NCI-H748 (cell line): ENCODE data around the gene DACH1.
"Not testable (repeated sequence)": the region's sequence is repeated elsewhere in the genome, so short reads cannot be mapped to it uniquely, and the experiment has no call there.

Experiments
- DNase-seq: peaks from one replicate; lab custom pipeline; 2025; ENCODE audit not compliant: unreplicated experiment; lab: John Stamatoyannopoulos, UW

Gene DACH1

DNA sequence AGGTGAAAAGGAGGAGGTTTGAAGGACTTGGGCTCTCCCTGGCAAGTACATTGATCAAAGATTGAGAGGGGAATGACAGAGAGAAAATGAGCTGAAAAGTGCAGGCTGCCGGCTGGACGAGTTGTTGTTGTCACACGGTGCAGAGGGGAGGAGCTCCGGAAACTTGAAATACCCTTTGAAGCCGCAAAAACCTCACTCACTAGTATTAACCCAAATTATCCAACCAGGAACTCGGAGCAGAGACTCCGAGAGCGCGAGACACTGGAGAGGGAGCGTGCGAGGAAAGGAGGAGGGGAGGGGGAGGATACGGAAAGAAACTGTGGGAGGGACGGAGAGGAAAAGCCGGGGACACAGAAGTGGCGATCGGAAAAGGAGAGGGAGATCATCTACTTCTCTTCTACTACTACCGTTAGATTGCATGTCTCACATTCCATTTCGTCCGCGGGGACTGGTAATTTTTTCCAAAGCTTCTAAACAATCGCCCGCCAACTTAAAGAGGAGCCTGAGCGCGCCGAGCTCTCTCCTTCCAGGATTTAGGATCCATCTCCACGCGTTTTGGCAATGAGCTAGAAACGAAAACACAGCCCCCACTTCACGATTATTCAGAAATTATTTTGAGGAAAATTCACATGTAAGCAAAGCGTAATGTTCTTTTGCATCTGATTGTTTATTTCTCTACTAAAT, at the start of gene DACH1:
Gene DACH1, minus strand, starts transcription at position 74 of the 684 bp plus-strand sequence.
- DNase-seq = peak; percentile 97

DNA sequence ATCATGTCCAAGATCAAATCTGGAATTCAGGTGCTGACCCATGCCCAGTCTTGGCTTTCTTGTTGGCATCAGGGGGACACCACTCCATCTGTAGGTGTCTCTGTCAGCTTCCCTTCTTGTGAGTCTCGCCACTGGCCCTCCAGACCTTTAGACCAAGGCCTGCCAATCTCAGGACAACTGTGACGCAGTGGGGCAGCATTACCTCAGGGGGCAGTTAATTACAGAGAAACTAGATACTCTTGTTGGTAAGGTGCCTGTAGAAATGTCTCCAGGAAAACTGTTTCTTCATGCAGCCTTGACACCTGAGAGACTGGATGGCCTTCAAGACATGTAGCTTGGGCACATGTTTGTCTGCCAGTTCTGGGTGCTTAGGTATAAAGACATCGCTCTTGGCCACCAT, 46.7 kb upstream of the DACH1 start:
- DNase-seq = no peak

DNA sequence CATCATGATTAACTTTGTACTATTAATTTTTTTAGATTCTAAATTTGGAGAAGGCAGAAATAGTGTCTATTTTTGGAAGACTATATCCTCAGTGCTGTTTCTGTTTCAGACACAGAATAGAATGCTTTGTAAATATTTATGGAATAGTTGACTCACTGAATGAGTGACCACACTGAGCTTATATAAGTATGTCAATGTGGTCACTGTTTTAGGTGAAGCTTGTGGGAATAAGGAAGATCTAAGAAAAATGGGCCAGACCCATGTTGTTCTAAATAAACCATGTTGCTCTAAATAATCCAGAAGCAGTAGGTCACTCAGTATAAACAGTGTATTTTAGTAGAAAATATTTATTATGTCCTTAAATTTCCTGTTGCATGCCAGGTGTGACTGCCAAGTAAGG, 45.5 kb upstream of the DACH1 start:
- DNase-seq = no peak

DNA sequence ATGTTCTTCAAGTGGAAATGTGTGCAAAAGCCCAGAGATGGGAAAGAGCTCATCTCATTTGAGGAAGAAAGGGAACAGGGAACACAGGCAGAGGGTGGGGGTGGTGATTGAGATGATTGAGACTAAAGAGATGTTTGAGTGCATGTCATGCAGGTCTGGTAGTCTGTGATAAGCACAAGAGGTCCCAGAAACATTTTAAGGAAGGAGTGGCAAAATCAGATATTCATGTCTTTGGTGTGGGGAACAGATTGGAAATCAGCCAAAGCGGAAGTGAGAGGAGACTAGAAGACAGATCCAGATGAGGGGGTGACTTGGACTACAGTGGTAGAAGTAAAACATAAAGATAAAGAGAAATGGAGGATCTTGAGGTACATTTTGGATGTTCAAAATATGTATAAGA, 39.4 kb upstream of the DACH1 start:
- no peak for DNase-seq

DNA sequence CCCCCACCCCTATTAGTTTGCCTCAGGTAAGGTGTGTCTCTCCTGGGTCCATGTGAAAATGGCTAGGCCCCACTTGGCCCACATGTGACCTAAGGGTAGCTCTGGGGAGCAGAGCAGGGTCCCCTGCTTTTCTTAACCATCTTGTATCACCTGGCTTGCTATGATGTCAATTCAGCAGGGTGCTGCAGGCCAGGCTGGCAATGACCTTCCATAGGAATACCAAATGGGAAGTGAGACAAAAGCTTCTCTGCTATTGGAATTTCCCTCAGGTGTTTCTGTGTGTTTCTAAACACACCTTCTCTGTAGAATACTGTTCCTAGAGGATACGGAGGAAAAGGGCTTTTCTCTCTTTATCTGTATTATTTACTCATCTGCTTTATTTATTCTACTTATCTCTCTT, 35.7 kb upstream of the DACH1 start:
- DNase-seq = no peak

DNA sequence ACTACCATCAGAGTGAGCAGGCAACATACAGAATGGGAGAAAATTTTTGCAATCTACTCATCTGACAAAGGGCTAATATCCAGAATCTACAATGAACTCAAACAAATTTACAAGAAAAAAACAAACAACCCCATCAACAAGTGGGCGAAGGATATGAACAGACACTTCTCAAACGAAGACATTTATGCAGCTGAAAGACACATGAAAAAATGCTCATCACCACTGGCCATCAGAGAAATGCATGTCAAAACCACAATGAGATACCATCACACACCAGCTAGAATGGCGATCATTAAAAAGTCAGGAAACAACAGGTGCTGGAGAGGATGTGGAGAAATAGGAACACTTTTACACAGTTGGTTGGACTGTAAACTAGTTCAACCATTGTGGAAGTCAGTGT, 26.5 kb upstream of the DACH1 start:
- not testable (repeated sequence) for DNase-seq

DNA sequence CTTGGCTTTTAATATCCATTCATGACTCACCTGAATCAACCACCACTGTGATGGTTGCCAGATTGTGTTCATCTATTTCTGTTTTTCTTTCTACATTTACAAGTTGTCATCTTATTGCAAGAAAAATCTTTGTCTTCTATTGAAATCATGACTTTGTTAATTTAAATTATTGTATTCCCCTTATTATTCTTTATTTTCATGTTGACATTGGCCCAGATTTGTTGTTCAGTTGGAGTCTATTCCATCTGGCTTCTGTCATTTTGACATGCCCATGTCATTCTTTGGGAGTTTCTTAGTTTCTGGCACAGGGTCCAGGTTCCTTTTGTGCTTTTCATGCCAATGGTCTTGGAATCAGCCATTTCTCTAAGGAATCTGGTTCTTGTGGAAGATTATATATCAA, 19.9 kb upstream of the DACH1 start:
- DNase-seq = no peak

DNA sequence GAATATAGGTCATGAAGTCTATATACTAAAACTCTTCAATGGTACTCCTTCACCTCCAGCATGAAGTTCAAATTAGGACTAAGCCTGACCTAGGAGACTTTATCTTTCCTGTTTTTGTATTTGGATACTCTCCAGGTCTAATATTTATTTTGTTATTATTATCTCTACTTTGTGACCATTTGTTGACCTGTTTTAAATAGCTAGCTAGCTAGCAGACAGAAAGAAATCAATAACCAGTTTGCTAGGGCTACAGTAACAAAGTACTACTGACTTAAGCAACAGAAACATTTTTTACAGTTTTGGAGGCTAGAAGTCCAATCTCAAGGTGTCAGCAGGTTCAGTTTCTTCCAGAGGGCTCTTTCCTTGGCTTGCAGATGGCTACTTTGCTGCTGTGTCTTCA, 15.1 kb upstream of the DACH1 start:
- DNase-seq = no peak

DNA sequence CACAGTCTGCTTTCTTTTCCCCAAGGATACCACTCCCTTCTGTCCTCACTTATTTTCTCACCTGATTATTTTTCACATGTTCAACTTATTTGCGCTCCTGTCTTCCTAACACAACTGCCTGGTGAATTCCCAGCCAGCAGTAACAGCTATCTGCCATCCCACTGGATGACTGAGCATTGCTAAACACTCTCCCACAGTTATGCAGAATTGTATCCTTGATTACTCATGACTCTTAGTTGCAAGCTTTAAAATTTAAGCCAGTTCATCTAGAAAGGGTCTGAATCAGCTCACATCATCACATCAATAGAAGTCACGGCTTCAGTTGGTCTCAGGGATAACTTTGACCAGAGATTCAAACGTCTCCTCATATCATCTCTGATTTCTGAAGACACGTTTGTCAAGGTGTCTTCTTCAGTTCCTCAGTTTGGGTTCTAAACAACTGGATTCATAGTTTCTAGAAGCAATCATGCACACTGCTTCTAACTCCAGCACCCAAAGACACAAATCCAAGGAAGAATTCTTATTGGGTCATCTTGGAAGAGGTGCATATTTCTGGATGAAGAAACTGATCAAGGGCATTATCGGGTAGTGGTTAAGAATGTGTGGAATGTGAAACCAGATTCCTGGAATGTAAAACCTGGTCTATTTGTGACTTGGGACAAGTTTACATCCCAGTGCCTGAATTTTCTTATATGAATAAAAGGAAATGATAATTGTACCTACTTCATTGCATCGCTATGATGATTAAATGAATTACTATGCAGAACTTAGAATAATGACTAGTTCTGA, 13.9 kb upstream of the DACH1 start:
- DNase-seq = no peak

DNA sequence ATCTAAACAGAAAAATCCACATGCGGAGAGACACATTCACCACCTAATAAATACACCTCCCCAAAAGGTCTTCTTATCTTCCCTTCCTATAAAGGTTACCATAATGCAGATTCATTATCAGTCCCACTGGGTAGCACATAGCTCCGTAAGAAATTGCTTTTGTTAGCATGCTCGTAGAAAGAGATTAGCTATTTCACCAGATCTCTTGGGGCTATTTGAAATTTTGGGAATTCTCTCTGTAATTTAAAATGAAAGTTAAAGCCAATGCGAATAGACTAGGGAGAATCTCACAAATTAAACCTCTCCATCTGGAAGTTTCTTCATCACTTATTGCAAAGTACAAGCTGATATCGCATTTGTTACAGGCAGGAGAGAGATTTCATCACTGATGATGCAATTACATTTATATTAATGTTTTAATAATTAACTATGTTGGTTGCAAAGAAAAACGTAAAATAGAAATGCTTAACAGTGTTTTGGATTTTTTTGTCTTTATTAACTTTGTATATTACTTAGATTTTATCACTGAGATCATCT, 12.9 kb upstream of the DACH1 start:
- no peak for DNase-seq

DNA sequence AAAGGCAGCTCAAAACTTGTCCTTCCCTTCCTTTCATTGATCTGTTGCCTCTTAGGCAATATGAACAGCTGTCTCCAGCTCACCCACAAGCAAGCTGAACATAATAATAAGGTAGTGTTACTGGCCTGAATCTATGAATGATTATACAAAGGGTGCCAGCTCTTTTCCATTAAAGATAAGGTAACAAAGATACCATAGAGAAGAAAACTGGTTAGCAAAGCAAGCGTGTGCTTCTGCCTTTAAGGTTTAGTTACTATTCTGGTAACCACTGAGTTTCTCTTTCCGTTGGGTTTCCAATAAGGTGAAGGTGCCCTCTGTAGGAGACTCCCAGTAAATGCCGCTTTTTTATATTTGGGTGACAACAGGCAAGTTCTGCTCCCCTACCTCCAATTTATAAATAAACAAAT, 12.1 kb upstream of the DACH1 start:
- peak; percentile 94 for DNase-seq

DNA sequence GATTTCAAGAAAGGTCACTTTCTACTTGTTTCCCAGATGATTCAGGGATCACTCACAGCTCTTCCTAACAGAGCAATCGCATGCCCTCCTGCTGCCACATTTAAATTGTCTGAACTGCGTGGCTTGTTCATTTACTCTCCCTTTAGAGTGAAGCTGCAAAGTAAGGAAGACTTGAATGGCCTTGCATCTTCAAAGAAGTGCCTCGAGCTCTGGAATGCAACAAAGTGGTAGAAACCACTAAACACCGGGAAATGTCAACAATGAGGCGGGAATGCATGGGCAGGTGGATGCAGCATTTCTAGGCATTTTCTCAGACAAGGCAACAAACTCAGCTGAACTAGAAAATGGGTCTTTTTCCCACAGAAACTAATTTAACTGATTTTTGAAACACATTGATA, 10.3 kb upstream of the DACH1 start:
- DNase-seq = peak; percentile 43

DNA sequence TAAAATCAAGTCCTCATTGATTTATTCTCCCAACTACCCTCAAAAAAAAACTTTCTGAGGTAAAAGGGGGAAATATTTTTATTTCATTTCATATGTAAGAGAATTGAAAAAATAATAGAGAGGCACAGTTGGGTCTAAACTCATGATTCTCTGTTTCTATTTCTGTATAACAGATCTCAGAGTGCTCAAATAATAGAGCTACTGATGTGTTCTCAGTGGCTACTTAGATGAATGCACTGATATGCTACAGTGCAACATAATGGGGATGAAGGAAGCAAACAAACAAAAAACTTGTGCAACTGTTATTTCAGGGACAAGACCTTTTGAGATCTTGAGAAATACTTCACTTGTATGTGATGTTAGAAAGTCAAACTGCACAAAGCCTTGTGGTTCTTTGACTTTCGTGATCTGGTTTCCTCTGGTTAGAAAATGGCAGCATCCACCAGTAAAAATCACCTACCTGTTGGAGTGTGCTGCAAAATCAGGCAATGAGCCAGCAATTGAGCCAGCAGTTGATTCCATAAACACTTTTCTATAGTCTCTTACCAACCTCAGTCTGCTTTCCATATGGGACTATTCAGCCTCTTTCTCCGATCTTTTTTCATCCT, 9.7 kb upstream of the DACH1 start:
- peak; percentile 43 for DNase-seq

DNA sequence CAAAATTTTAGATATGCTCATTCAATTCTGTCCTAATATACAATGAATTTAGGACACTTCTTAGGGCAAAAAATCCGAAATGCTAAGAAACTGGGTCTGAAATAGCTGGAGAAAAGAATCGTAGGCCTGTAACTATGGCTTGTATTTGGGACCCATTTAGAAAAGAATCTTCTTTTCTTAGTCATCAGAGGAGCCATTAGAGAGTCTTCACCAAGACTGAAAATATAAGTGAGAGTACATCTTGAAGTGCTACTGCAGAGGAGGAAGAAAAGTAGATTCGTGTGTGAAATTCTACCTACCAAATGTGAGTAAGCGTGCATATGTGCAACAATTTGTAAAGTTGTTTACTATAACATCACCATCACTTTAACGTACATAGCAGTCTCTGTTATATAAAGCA, 8.8 kb upstream of the DACH1 start:
- no peak for DNase-seq

DNA sequence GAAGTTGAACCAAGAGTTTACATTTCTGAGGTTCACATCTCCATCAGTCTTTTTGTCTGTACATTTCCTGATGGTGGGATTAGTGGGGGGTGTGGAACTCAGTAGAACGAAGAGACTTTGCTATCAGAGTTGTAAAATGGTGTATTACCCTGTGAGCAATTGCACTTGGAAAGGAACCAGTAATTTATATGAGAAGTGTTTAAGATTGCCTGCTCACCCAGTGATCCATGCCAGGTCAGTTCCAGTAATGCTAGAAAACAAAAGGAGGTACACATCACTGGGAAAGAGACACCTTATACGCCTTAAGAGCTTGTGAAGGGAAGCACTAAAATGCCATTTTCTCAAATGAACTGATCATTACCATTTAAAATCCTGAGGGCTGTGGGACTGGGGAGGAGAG, 7.5 kb upstream of the DACH1 start:
- DNase-seq = peak; percentile 69

DNA sequence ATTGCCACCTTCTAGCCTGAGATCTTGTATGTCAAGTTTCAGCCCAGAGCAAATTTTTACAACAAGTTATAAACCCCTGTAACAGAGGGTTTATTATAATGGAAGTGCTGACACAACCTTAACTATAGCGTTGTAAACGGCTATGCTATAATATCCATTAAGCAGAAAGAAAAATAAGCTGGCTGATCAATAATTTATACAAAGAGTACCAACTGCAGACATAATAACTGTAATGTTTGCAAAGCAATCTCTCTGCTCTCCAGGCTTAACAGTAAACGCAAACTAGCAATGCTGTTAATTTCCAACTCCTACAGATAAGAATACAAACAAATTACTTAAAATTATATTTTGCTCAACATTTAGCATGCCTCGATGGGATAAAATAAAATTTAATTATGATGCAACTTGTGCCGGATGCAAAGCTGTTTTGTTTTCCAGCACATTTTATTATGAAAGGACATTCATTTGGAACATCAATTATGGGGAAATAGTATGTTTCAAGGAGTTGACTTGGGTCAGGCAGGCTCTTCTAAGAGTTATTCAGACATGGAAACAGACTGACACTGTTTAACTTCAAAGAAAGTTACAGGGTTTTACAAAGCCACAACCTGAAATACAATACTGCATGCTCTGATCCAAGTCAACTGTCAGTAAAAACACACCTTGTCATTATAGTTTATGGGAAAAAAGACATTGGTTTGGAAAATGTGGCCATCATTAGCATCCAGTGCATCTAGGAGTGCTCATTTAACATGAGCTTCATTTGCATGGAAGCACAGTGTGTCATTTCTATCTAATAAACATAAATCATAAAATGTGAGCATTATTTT, 6.6 kb upstream of the DACH1 start:
- peak; percentile 91 for DNase-seq

DNA sequence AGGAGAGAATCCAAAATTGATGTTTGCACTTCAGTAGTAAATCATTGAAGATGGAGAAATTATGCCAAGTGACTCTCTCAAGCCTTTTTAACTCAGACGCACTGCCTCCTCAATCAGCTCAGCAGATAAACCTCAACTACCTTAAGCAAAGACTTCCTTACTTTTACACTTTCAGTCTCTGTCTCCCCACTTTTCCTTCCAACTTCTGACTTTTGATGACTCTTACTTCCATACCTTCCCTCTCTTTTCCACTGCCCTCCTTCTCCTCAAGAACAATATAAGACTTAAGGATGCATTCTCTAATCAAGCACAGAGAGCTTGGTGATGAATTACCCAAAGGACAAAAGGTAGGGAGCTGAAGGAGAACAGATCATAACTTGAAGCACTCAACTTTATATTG, 4.8 kb upstream of the DACH1 start:
- peak; percentile 73 for DNase-seq

DNA sequence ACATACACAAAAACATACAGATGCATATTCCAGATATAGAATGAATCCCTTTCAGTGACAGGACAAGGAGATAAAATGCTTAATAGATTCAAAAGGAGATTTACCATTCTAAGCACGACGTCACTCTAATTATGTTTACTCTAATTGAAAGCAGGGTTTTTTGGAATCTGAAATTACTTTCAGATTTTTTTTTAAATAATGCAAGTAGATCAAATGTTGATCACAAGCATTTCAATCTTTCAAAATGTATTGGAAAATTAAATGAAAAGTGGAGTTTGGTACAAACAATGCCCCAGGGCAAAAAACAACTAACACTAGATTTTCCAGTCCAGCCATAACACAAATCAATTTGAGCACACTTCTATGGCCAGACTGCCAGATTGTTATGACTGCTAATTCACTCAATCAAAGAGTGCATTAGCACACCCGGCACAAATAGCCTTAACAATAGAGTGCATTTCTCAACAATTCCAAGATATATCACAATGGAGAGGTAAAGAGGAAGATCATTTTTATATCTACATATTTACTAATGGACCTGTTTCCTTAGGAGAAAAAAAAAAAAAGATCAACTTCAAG, 4.3 kb upstream of the DACH1 start:
- peak; percentile 87 for DNase-seq

DNA sequence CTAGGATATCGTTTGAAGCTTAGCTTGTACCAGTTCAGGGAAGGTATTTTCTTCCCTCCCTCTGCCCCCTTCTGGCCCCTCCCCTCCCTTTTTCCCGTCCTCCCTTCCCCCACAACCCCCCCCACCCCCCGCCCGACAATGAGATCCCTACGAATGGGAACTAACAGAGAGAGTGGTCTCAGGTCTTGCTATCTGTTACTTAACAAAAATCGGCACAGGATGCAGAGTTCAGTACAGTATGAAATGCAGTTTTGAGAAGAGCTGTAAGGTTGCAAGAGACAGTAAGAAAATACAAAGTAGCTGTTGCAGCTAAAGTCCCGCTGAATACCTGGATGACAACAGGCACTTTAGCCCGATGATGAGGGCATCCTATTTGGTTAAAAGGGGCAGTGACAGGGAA, 3.1 kb upstream of the DACH1 start:
- peak; percentile 62 for DNase-seq

DNA sequence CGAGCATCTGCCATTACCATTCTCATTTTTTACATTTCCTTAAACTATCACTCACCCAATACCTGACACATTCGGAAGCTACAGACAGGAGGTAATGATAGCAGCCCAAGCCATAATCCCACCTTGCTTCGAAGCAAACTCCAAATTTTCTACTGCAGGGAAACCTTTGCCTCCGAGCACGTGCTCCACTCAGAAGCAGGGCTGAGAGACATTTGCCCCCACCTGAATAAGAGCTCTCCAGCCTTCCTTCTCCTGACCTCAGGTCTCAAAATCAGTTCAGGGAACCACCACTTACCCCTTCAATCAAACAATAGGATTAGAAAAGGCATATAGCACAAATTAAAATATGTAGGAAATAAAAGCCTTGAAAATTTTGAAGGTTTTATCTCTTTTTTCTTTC, 2.3 kb upstream of the DACH1 start:
- peak; percentile 31 for DNase-seq
